Gastroesophageal sphincter (tissue), 4 donors: Measurements from ENCODE around the gene NPC1. TPM values are rescaled to one million over a fixed set of nuclear protein-coding genes. Genes with fewer than 3 reads are reported as not detected.

Experiments
- ATAC-seq: fragments of 150-250 bp; one replicate; pipeline ENCODE4 v1.9.1; 2016; ENCODE audit warnings: mild to moderate bottlenecking, moderate library complexity
- H3K27ac ChIP-seq, 4 donors: fragments of 200-600 bp; sonication (generic) in 3 of 4; 1 replicate in 3 of 4; 2 replicates in 1 of 4; pipeline ENCODE4 v1.5.1; 2016 to 2019
- H3K27me3 ChIP-seq: fragments of 200-600 bp; sonication (generic); one replicate; pipeline ENCODE4 v1.5.1; 2019
- H3K36me3 ChIP-seq, 2 donors: fragments of 200-600 bp; sonication (generic); one replicate each; pipeline ENCODE4 v1.5.1; 2019; ENCODE audit warnings: control low read depth in 1 of 2
- H3K4me1 ChIP-seq, 3 donors: fragments of 200-600 bp; sonication (generic); 1 replicate in 2 of 3; 2 replicates in 1 of 3; pipeline ENCODE4 v1.5.1; 2016 to 2019; ENCODE audit warnings: control low read depth in 2 of 3
- H3K4me3 ChIP-seq, 2 donors: fragments of 200-600 bp; sonication (generic); one replicate each; pipeline ENCODE4 v1.5.1; 2019; ENCODE audit warnings: mild to moderate bottlenecking in 1 of 2, moderate library complexity in 1 of 2
- H3K9me3 ChIP-seq, 3 donors: fragments of 200-600 bp; sonication (generic); one replicate each; pipeline ENCODE4 v1.5.1; 2017 to 2019; ENCODE audit warnings: control low read depth in 2 of 3
- CTCF ChIP-seq, 4 experiments: fragments of 200-600 bp in 2 of 4; fragments of 450-650 bp in 2 of 4; sonication (generic) in 1 of 4; IDR thresholded peaks; one replicate each; pipeline ENCODE4 v1.5.1; 2017 to 2019; ENCODE audit warnings: antibody characterized with exemption in 4 of 4, mild to moderate bottlenecking in 2 of 4, moderate library complexity in 2 of 4
- EP300 ChIP-seq: sonication (generic); formaldehyde crosslinking; IDR thresholded peaks from one replicate; pipeline ENCODE4 v1.6.1; 2017; ENCODE audit warnings: antibody characterized with exemption, mild to moderate bottlenecking
- POLR2A ChIP-seq, 2 donors: fragments of 450-650 bp; IDR thresholded peaks; one replicate each; pipeline ENCODE4 v1.6.1; 2017; ENCODE audit warnings: antibody characterized with exemption in 2 of 2, mild to moderate bottlenecking in 2 of 2, moderate library complexity in 1 of 2
- POLR2AphosphoS5 ChIP-seq: sonication (generic); formaldehyde crosslinking; IDR thresholded peaks from one replicate; pipeline ENCODE4 v1.6.1; 2017; ENCODE audit warnings: antibody characterized with exemption
- WGBS, 2 donors: methylation state at CpG; one replicate each; pipeline ENCODE4 v1.1.5; 2018; ENCODE audit warnings: low coverage in 1 of 2; 5-methylcytosine and 5-hydroxymethylcytosine counted together
- total RNA-seq, 4 donors: library from RNA; depleted of rRNA; stranded (reverse); fragments of >200 nt; gene quantifications; one replicate each; pipeline ENCODE4 v1.1.0, GENCODE V29; 2016

The NPC1 gene
- total RNA-seq, 4 donors from 2014 or later: 35.6 to 63.2 (median 51.9) TPM

GRCh38 chr18:23547306-23547705, 39.0 kb downstream of the NPC1 start:
- Histone ChIP-seq H3K27ac (no peak overlapping the region), H3K4me3 (no peak overlapping the region), H3K9me3 (no peaks in the 10 kb centered on the region), H3K27me3 (no peaks in the 10 kb centered on the region), H3K36me3 (peaks cover 0 to 97% of the 10 kb centered on the region in 2 donors), H3K4me1 (no peaks in the 10 kb centered on the region)
- no peak for ATAC-seq
- WGBS, 2 donors: 86 to 100% methylated on average over 1 to 2 of the region's 3 CpGs
- TF ChIP-seq POLR2A (IDR thresholded peaks at IDR 0.05): no peak

- Histone ChIP-seq H3K4me1 (no peaks in the 10 kb centered on the region), H3K27me3 (no peaks in the 10 kb centered on the region), H3K4me3 (no peak overlapping the region), H3K27ac (no peak overlapping the region), H3K9me3 (no peaks in the 10 kb centered on the region), H3K36me3 (peaks cover 0 to 97% of the 10 kb centered on the region in 2 donors)
- 90 to 93% methylated on average over 5 to 8 of the region's 13 CpGs for WGBS, 2 donors
- no peak for ATAC-seq
- TF ChIP-seq CTCF (IDR thresholded peaks at IDR 0.05): no peak
- TF ChIP-seq POLR2AphosphoS5: no peak
- no peak for TF ChIP-seq POLR2A (IDR thresholded peaks at IDR 0.05)
- no peak for TF ChIP-seq EP300
These were observed 41.0 kb downstream of the NPC1 start for GRCh38 chr18:23545247-23545789.

- Histone ChIP-seq H3K4me3 (no peak overlapping the region), H3K27me3 (no peaks in the 10 kb centered on the region), H3K4me1 (no peaks in the 10 kb centered on the region), H3K9me3 (no peaks in the 10 kb centered on the region), H3K36me3 (peaks cover 0 to 99% of the 10 kb centered on the region in 2 donors), H3K27ac (no peak overlapping the region)
- no peak for TF ChIP-seq EP300
- TF ChIP-seq POLR2AphosphoS5: no peak
- no peak for TF ChIP-seq POLR2A (IDR thresholded peaks at IDR 0.05)
- TF ChIP-seq CTCF (IDR thresholded peaks at IDR 0.05): no peak
- 95 to 100% methylated on average over 2 of the region's 2 CpGs for WGBS, 2 donors
- no peak for ATAC-seq
These were observed 43.8 kb downstream of the NPC1 start for GRCh38 chr18:23542461-23542860.

- Histone ChIP-seq H3K9me3 (no peaks in the 10 kb centered on the region), H3K4me1 (no peaks in the 10 kb centered on the region), H3K4me3 (no peak overlapping the region), H3K36me3 (peaks cover 0 to 99% of the 10 kb centered on the region in 2 donors), H3K27ac (no peak overlapping the region), H3K27me3 (no peaks in the 10 kb centered on the region)
- TF ChIP-seq CTCF (IDR thresholded peaks at IDR 0.05) (no peak), POLR2A (IDR thresholded peaks at IDR 0.05) (no peak), POLR2AphosphoS5 (no peak), EP300 (no peak)
- no peak for ATAC-seq
- 81 to 83% methylated on average over 3 to 9 of the region's 9 CpGs for WGBS, 2 donors
These were observed 44.8 kb downstream of the NPC1 start for GRCh38 chr18:23541349-23542093.

GRCh38 chr18:23540867-23541266, 45.4 kb downstream of the NPC1 start:
- Histone ChIP-seq H3K9me3 (no peaks in the 10 kb centered on the region), H3K27ac (no peak overlapping the region), H3K4me1 (no peaks in the 10 kb centered on the region), H3K4me3 (no peak overlapping the region), H3K36me3 (peaks cover 0 to 100% of the 10 kb centered on the region in 2 donors), H3K27me3 (no peaks in the 10 kb centered on the region)
- ATAC-seq: no peak
- WGBS, 2 donors: 69 to 92% methylated on average over 5 of the region's 5 CpGs
- no peak for TF ChIP-seq POLR2A (IDR thresholded peaks at IDR 0.05)
- no peak for TF ChIP-seq EP300
- no peak for TF ChIP-seq CTCF (IDR thresholded peaks at IDR 0.05)
- no peak for TF ChIP-seq POLR2AphosphoS5
